Sigmoid colon (tissue), 7 donors: ENCODE results near the gene SMCHD1. TPM values are rescaled to one million over a fixed set of nuclear protein-coding genes. Genes with fewer than 3 reads are reported as not detected.
A peak's percentile ranks its signal among the peaks of the same experiment; 100 is the strongest.
"Not testable (repeated sequence)": the region's sequence is repeated elsewhere in the genome, so short reads cannot be mapped to it uniquely, and the experiment has no call there.

Source experiments
- DNase-seq: peaks from one replicate; pipeline ENCODE4 v3.0.0-alpha.2; 2019
- H3K27ac ChIP-seq, 4 donors: fragments of 200-600 bp; sonication (generic); one replicate each; pipeline ENCODE4 v1.5.1; 2016 to 2019; ENCODE audit warnings: mild to moderate bottlenecking in 1 of 4
- H3K27me3 ChIP-seq, 3 donors: fragments of 200-600 bp; sonication (generic); one replicate each; pipeline ENCODE4 v1.5.1; 2019; ENCODE audit warnings: mild to moderate bottlenecking in 1 of 3
- H3K36me3 ChIP-seq, 4 donors: fragments of 200-600 bp; sonication (generic); one replicate each; pipeline ENCODE4 v1.5.1; 2016 to 2019
- H3K4me1 ChIP-seq, 4 donors: fragments of 200-600 bp; sonication (generic); one replicate each; pipeline ENCODE4 v1.5.1; 2017 to 2019
- H3K4me3 ChIP-seq, 4 donors: fragments of 200-600 bp; sonication (generic); one replicate each; pipeline ENCODE4 v1.5.1; 2017 to 2019; ENCODE audit warnings: mild to moderate bottlenecking in 2 of 4, moderate library complexity in 1 of 4
- H3K9me3 ChIP-seq, 4 donors: fragments of 200-600 bp in 3 of 4; sonication (generic) in 3 of 4; one replicate each; pipeline versions ENCODE4 v1.5.1 to v1.6.1; 2013 to 2019
- CTCF ChIP-seq, 4 experiments: fragments of 450-650 bp in 3 of 4; fragments of 200-600 bp in 1 of 4; IDR thresholded peaks; one replicate each; pipeline ENCODE4 v1.5.1; 2016 to 2019; ENCODE audit warnings: antibody characterized with exemption in 4 of 4, mild to moderate bottlenecking in 3 of 4, moderate library complexity in 2 of 4
- EP300 ChIP-seq, 4 donors: sonication (generic); formaldehyde crosslinking; IDR thresholded peaks; one replicate each; pipeline ENCODE4 v1.6.1; 2017; ENCODE audit warnings: antibody characterized with exemption in 4 of 4
- POLR2A ChIP-seq, 2 donors: fragments of 450-650 bp; IDR thresholded peaks; one replicate each; pipeline ENCODE4 v1.6.1; 2016; ENCODE audit warnings: antibody characterized with exemption in 2 of 2, mild to moderate bottlenecking in 2 of 2, moderate library complexity in 2 of 2
- POLR2AphosphoS5 ChIP-seq, 4 donors: sonication (generic); formaldehyde crosslinking; IDR thresholded peaks; one replicate each; pipeline ENCODE4 v1.6.1; 2017; ENCODE audit warnings: antibody characterized with exemption in 4 of 4
- WGBS, 2 donors: extraction: QIAGEN DNeasy Blood & Tissue Kit; methylation state at CpG; one replicate each; pipeline ENCODE4 v1.1.7; 2013; 5-methylcytosine and 5-hydroxymethylcytosine counted together
- intact Hi-C: fragments of 100-400 bp; cut with DNase I; formaldehyde crosslinking; loops from one replicate; pipeline ENCODE4 v1.15.1; 2023
- polyA plus RNA-seq, 3 donors: library from polyadenylated mRNA; stranded (reverse); fragments of 200-250 nt; gene quantifications; one replicate each; pipeline ENCODE4 v1.2.3, GENCODE V29; 2013
- total RNA-seq, 4 donors: library from RNA; depleted of rRNA; stranded (reverse); fragments of >200 nt; gene quantifications; one replicate each; pipeline ENCODE4 v1.1.0, GENCODE V29; 2016
- donor health status: healthy with polysubstance abuse.
- donor health status: Bipolar disorder and iron deficiency.
- donor health status: healthy.

The SMCHD1 gene
- total and polyA plus RNA-seq, 7 donors, result 14.8 to 101 (median 69.9) TPM

DNA sequence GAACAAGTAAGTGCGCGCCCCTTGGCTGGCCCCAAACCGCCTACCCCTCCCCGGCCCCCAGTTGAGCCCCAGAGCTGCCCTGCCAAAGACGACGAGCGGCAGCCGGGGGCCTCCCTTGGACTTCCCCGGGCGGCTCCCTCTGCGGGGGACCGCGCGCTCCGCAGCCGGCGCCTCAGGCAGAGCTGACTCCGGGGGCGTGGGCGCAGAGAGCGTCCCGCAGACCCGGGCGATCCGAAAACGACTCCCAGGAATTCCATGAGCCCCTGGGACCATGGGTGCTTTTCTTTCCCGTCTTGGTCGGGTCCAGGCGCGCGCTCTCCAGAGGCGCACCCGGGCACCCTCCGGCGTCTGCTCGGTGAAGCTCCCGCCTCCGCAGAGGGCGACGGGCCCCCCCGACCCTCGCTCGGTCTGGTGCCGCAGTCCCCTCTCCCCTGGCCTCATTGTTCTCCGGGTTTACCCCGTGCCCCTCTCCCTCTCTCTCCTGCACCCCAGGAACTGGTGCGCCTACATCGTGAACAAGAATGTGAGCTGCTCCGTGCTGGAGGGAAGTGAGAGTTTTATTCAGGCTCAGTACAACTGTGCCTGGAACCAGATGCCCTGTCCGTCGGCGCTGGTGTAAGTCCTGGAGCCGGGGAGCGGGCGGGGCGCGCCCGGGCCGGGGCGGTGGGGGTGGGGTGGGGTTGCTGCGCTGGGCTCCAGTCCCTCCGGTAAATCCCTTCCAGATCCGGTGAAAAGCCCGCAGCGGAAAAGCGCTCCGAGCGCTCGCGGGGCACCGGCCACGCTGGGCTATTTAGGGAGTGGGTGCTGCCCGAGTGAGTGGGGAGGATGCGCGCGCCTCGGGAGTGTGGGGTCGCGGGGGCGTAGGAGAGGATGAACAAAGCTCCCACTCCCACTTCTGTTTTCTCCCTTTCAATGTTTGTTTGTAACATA, 192.1 kb downstream of the SMCHD1 start:
- WGBS, 2 donors, result 1 to 2% methylated on average over 80 of the region's 80 CpGs
- intact Hi-C loops, result no loop called here
- peak overlapping the region; percentile 5 to 52 (median 41) for H3K4me3 ChIP-seq
- H3K27ac ChIP-seq, result peak overlapping the region; percentile 44 to 74 (median 63)
- no peaks in the 10 kb centered on the region for H3K36me3 ChIP-seq
- no peaks in the 10 kb centered on the region for H3K9me3 ChIP-seq
- TF ChIP-seq POLR2AphosphoS5 (IDR thresholded peaks at IDR 0.05) (no peak), CTCF (IDR thresholded peaks at IDR 0.05) (no peak), EP300 (IDR thresholded peaks at IDR 0.05) (no peak), POLR2A (IDR thresholded peaks at IDR 0.05) (no peak)
- H3K4me1 ChIP-seq, result peaks cover 0 to 21% (median 20%) of the 10 kb centered on the region in 4 donors
- peaks cover 14 to 53% (median 23%) of the 10 kb centered on the region in 3 donors for H3K27me3 ChIP-seq
- peak; percentile 68 for DNase-seq

GRCh38 chr18:2848247-2849246, 193.0 kb downstream of the SMCHD1 start:
- peak; percentile 34 for DNase-seq
- H3K36me3 ChIP-seq, result no peaks in the 10 kb centered on the region
- H3K4me3 ChIP-seq, result peak overlapping the region; percentile 5 to 52 (median 41)
- H3K4me1 ChIP-seq, result peaks cover 0 to 21% (median 20%) of the 10 kb centered on the region in 4 donors
- H3K9me3 ChIP-seq, result no peaks in the 10 kb centered on the region
- peak overlapping the region; percentile 44 to 74 (median 63) for H3K27ac ChIP-seq
- H3K27me3 ChIP-seq, result peaks cover 14 to 53% (median 23%) of the 10 kb centered on the region in 3 donors
- no peak for TF ChIP-seq POLR2AphosphoS5 (IDR thresholded peaks at IDR 0.05)
- intact Hi-C loops, result no loop called here
- 27 to 33% methylated on average over 17 of the region's 17 CpGs for WGBS, 2 donors

GRCh38 chr18:2850816-2851215, 195.3 kb downstream of the SMCHD1 start:
- Histone ChIP-seq H3K27ac (no peak overlapping the region), H3K36me3 (no peaks in the 10 kb centered on the region), H3K4me3 (no peak overlapping the region), H3K9me3 (no peaks in the 10 kb centered on the region), H3K27me3 (peaks cover 14 to 41% (median 23%) of the 10 kb centered on the region in 3 donors), H3K4me1 (peaks cover 0 to 21% (median 20%) of the 10 kb centered on the region in 4 donors)
- TF ChIP-seq EP300 (IDR thresholded peaks at IDR 0.05) (no peak), POLR2A (IDR thresholded peaks at IDR 0.05) (no peak), POLR2AphosphoS5 (IDR thresholded peaks at IDR 0.05) (no peak), CTCF (IDR thresholded peaks at IDR 0.05) (no peak)
- no peak for DNase-seq
- 95 to 96% methylated on average over 2 of the region's 2 CpGs for WGBS, 2 donors
- intact Hi-C loops, result no loop called here

GRCh38 chr18:2851771-2852170, 196.2 kb downstream of the SMCHD1 start:
- no peaks in the 10 kb centered on the region for H3K36me3 ChIP-seq
- H3K4me1 ChIP-seq, result peaks cover 0 to 14% (median 12%) of the 10 kb centered on the region in 4 donors
- no peak for TF ChIP-seq POLR2A (IDR thresholded peaks at IDR 0.05)
- no peak for TF ChIP-seq POLR2AphosphoS5 (IDR thresholded peaks at IDR 0.05)
- TF ChIP-seq EP300 (IDR thresholded peaks at IDR 0.05), result no peak
- no peak for TF ChIP-seq CTCF (IDR thresholded peaks at IDR 0.05)
- no peaks in the 10 kb centered on the region for H3K9me3 ChIP-seq
- H3K4me3 ChIP-seq, result no peak overlapping the region
- no peak for DNase-seq
- intact Hi-C loops, result no loop called here
- 89 to 93% methylated on average over 8 of the region's 8 CpGs for WGBS, 2 donors
- H3K27ac ChIP-seq, result no peak overlapping the region
- peaks cover 11 to 32% (median 19%) of the 10 kb centered on the region in 3 donors for H3K27me3 ChIP-seq

GRCh38 chr18:2852460-2852859, 196.9 kb downstream of the SMCHD1 start:
- intact Hi-C loops, DNase-seq, H3K9me3 ChIP-seq, H3K4me3 ChIP-seq, H3K27ac ChIP-seq, H3K36me3 ChIP-seq: not testable (repeated sequence)
- peaks cover 4 to 25% (median 12%) of the 10 kb centered on the region in 3 donors for H3K27me3 ChIP-seq
- H3K4me1 ChIP-seq, result peaks cover 0 to 13% (median 6%) of the 10 kb centered on the region in 4 donors
- 74 to 91% methylated on average over 12 of the region's 12 CpGs for whole genome bisulfite sequencing, 2 donors
